SKM-1 treated with dmso at 0.1 percent for 144 hours (cell line): ENCODE results near the gene TAAR5.
"Not testable (repeated sequence)": the region's sequence is repeated elsewhere in the genome, so short reads cannot be mapped to it uniquely, and the experiment has no call there.

ENCODE experiments used
- DNase-seq: peaks from one replicate; lab custom pipeline; 2025; ENCODE audit not compliant: unreplicated experiment; lab: John Stamatoyannopoulos, UW

The TAAR5 gene

DNA sequence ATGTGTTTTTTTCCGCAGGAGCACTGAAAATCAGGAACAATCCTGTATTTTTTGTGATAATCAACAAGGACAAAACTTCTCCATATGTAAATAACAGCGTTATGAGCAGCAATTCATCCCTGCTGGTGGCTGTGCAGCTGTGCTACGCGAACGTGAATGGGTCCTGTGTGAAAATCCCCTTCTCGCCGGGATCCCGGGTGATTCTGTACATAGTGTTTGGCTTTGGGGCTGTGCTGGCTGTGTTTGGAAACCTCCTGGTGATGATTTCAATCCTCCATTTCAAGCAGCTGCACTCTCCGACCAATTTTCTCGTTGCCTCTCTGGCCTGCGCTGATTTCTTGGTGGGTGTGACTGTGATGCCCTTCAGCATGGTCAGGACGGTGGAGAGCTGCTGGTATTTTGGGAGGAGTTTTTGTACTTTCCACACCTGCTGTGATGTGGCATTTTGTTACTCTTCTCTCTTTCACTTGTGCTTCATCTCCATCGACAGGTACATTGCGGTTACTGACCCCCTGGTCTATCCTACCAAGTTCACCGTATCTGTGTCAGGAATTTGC is 19.2 kb downstream of the TAAR5 start, which contains the start of gene TAAR6:
TAAR6 (plus strand) TSS at position 102 of the 557 bp plus-strand sequence; CDS start at position 102, 0 bp downstream.
- no peak for DNase-seq

GRCh38 chr6:132569170-132569569 is 20.4 kb downstream of the TAAR5 start:
- DNase-seq: no peak

GRCh38 chr6:132568611-132569010 is 20.9 kb downstream of the TAAR5 start:
- DNase-seq: no peak

GRCh38 chr6:132567566-132567965 is 22.0 kb downstream of the TAAR5 start:
- no peak for DNase-seq

DNA sequence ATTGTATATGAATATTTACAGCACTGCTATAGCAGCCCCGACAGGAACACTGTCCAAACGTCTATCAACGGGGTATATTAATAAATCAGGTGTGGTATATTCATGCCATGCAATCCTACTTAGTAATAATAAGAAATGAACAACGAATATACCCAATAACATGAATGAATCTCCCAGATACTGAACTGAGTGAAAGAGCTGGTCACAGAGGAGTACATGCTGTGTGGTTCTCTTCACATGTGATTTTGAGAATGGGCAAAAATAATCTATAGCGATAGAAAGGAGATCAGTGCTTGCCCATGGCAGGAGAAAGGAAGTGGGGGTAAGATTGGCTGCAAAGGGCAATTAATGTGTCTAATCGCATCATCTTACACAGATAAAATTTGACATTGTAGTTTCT is 23.1 kb downstream of the TAAR5 start:
- DNase-seq: no peak

DNA sequence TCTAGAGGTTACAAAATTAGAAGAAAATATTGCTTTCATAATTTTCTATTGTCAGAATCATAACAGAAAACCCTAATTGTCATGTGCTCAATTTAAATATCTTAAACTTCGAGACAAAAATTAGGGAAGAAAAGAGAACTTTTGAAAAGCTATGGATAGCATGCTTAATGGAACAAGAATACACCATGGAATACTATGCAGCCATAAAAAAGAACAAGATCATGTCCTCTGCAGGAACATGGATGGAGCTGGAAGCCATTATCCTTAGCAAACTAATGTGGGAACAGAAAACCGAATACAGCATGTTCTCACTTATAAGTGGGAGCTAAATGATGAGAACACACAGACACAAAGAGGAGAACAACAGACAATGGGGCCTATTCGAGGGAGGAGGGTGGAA is 29.5 kb downstream of the TAAR5 start:
- not testable (repeated sequence) for DNase-seq

GRCh38 chr6:132552372-132552771 is 37.2 kb downstream of the TAAR5 start, which contains the start of gene TAAR8:
Gene TAAR8 (plus strand): TSS chr6:132552672. CDS start chr6:132552693, 21 bp downstream.
- DNase-seq: no peak

DNA sequence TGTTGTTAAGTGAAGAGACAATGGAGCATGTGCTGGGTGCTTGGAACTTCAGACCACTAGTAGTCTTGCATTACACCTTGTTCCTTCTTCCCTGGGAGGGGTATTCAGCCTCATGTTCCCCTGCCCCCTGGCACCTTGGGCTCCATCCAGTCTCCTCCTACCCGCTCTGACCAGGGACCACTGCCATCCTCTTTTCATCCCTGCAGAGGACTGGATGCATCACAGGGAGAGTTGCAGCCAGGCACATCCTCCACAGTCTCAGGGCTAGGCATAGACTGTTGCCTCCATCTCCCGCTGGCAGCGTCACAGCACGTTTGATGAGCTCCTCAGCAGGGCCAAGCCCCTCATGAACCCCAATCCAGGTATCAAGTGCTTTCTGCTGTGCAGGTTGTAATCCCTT is 38.3 kb downstream of the TAAR5 start:
- DNase-seq: no peak

DNA sequence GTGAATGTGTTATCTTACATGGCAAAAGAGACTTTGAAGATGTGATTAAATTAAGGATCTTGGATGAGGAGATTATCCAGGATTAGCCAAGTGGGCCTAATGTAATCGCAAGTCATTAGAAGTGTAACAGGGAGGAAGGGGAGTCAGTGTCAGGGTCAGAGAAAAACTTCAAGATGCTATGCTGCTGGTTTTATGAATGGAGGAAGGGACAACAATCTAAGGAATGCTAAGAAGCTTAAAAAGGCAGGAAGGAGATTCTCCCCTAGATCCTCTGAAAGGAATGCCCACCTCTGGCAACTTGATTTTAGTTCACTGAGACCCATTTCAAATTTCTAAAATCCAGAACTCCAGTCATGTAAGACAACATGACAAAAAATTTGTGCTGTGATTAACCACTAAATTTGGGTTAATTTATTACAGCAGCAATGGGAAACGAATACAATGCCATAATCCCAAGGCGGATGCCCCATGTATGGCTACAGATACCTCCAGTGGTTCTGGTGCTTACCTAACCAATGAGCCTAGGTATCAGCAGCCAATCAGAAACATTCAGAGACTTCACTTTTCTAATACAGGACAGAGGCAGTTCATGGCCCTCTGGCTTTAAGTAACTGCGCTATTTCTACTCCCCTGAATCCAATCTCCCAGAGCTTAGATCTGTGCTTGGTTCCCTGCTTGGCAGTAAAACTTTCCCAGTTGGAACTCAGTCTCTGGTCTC is 40.6 kb downstream of the TAAR5 start:
- DNase-seq: no peak

DNA sequence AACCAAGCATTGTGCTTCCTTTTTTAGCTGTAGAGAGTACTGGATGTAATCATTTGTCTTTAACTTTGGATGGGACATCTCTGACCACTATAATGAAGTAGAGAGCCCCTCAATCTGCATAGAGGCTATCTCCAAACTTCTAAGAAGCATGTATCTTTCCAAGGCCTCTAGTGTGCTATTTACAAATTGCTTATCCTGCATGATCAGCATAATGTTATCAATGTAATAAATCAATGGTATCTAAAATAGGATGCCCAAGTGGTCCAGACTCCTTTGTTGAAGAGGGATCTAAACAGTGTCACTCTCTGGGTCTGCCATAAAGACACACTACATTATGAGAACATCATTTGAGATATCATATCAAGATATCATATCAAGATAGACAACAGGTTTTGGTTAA is 44.7 kb downstream of the TAAR5 start:
- no peak for DNase-seq
